GM04504 (cell line): Measurements from ENCODE around the gene NACC1.

Experiments used
- DNase-seq: peaks from one replicate; pipeline ENCODE4 v3.0.0-alpha.2; 2012; ENCODE audit warnings: low read depth

NACC1 gene

DNA sequence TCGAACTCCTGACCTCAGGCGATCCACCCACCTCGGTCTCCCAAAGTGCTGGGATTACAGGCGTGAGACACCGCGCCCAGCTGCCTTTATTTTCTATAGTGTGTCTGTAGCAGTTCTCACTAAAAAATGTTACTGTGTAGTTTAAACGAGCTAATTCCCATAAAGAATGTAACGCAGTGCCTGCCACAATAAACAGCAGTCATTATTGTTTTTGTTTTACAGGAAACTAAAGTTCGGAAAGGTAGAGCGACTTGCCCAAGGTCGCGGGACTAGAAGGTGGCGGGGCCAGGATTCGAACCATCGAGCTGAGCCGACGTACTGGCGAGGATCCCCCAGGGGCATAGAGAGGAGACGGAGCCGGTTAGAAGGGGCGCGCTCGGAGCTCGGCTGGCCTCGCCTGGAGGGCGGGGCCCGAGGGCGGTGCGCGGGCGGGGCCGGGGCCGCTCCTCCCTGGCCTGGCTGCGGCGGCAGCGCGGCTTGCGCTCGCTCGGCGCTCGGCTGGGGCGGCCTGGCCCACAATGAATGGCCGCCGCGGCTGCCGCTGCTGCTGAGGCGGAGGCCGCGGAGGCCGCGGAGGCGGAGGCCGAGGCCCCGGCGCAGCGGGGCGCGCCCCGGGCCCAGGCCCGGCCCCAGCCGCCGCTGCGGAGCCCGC lies at the start of gene NACC1:
Gene NACC1 (plus strand): TSS at position 493 of the 652 bp plus-strand sequence. CDS start 16,944 bp downstream, outside the sequence.
- DNase-seq = peak; percentile 74

DNA sequence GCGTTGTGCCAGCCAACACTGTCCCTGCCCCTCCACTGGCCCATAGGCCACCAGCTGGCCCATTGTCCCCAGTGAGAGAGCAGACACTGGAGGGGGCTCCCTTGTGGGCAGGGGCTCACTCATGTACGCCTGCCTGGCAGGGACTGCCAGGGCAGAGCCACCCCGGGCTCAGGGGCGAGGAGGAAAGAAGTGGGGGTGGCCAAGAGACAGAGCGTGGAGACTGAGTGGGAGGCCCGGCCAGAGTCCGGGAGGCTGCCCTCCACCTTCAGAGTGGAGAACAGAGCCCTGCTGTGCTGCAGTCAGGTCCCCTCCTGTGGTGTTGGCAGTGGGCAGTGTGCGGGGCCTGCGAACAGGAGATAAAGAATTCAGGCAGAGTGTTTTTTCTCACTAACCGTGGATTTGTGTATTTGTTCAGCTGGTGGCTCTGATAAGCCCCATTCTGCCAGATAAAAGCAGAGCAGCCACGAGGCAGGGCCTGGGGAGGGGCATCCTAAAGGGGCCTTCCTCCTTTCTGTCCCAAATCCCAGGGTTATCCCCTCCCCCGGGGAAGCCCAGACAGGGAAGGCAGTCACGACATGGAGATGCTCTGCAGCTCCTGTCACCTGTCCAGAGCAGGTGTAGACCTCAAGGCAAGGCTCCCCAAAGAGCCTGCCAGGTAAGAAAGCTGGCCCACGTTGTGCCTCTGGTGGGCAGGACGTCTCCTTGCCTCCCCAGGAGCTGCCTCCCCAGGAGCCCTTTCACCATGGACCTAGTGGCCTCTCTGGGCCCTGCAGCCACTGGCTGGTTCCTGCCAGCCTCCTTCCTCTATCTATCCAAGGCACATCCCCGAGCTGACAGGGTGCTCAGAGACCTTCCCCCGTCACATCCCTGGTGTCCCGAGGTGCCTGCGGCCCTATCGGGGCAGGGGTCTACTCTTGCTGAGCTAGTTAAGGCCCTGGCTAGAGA lies 48.4 kb upstream of the NACC1 start:
- no peak for DNase-seq

DNA sequence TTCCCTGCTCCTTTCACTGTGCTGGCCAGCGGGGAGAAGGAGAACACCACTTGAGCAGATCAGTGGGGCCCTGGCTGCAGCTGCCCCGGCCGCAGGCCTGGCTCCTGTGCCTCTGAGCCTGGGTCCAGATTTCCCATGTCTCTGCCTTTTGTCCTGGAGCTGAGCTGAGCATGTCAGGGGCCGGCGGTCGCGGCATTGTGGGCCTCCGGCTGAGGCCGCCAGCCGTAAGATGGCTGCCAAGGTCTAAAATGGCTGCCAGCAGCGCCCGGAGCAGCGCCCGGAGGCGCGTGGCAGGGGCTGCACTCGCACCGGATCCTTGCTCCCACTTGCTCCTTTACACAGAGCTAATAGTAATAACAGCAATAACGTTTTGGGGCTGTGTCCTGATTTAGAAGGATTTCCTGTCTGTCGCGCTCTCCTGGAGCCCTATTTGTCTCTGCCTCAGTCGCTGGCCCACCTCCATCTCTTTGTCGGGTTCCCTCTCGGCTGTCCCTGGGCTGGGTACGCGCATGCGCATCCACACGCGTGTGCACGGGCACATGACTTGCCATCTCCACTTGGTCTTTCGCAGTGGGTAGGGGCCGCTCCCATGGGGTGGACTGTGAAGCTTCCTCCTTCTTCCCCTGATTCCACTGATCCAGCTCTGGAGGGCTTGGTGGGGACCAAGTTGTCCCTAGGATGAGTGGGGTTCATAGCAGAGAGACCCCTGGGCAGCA lies 47.5 kb upstream of the NACC1 start:
- no peak for DNase-seq

DNA sequence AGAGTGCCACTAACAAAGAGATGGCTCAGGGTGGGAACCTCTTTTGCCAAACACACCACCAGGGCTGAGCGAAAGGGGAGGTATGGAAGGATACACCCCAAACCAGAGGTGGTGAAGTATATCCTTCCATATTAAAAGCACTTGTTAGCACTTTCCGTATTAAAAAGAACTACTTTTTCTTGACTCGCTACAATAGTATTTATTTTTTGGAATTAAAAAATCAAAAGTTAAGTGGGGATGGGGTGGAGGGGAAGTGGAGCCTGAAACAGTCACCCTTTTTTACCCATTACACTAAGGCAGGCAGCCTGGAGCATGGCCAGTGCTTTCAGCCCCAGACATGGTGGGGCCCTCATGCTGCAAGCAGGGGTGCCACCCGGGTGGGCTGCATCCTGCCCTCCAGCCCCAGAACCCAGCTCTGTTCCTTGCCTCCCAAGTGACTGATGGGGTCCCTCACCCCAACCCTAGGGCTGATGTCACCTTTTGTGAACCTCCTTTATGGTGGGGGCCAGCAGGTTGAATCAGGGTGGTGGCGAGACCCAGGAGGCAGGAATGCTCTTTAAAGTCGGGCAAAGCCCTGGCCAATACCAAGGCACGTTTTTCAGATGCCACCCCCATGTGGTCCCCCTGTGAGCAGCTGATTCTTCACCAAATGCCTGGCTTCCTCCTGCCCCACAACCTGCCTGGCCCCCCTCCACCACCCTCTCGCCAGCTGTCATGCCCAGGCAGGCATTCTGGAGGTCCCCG lies 46.4 kb upstream of the NACC1 start:
- DNase-seq = no peak

DNA sequence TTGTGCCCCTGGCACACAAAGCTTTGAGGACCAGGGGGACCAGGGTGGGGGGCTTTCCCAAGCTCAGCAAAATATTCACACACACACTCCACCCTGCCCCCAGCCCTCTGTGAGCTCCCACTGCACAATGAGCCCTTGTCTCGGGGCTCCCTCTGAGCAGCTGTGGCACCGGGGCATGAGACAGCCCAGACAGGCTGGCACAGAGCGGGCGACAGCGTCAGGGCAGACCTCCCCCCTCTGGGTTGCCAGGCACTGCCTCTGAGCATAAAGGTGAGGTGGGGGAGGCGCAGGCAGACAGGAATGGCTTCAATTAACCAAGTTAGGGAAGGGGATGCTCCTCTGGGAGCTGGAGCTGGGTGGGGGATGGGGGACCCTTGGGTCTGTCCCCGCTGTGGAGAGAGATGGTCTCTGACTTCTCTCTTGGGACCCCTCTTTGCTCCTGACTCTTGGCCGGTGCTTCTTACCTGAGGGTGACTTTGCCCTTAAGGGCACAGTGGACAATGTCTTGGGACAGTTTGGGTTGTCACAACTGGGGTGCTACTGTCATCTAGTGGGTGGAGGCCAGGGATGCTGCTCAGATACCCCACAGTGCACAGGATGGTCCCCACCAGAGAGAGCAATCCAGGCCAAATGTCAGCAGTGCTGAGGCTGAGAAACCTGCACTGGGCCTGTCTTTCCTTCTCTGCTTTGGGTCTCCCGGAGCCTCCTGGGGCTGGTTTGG lies 45.7 kb upstream of the NACC1 start:
- no peak for DNase-seq

DNA sequence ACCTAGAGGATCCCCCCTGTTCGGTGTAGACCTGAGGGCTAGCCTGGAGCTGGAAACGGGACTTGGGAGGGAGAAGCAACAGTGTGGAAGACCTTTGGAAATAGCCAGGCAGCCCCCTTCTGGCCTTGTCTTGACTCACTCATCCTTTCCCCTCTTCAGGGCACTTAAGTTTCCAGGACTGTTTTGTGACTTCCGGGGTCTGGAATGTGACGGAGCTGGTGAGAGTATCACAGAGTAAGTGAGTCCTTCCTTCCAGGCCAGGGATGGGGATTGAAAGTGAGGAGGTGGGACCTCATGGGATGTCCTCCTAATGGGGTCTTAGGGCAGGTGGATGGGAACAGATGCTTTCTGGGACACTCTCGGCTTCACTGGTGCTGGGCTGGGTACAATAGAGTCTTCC lies 44.8 kb upstream of the NACC1 start:
- no peak for DNase-seq

DNA sequence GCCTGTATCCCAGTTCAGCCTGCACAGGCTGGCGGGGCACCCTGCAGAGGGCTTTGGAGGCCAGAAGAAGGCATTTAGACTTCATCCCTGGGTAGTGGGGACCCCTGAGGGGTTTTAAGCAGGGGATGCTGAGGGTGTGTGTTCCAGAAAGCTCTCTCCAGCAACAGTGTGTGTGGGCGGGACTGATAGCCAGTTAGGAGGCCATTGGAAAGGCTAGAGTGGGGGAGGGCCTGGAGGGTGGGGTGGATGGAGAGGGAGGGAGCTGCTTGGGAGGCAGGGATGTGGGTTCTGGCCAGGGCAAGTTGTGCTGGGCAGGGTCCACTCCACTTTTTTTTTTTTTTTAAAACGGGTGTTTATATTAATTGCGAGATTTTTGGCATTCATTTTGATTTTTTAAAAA lies 43.7 kb upstream of the NACC1 start:
- no peak for DNase-seq

DNA sequence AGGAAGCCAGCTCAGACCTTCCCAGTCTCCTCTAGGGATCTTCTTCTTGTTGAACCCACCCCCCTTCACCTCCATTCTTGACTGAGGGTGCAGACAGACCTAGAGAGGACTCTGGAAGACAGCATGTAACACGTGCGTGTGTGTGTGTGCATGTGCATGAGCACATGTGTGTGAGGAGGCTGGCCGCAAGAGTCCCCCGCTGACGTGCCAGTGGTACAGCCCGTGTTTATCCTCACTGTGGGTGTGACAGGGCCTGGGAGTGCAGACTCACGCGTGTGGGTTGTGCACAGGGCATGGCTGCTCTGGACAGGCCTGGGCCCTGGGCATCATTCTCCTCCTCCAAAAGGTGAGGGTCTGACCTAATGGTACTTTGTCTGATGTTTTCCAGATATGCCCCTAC lies 41.7 kb upstream of the NACC1 start:
- no peak for DNase-seq

DNA sequence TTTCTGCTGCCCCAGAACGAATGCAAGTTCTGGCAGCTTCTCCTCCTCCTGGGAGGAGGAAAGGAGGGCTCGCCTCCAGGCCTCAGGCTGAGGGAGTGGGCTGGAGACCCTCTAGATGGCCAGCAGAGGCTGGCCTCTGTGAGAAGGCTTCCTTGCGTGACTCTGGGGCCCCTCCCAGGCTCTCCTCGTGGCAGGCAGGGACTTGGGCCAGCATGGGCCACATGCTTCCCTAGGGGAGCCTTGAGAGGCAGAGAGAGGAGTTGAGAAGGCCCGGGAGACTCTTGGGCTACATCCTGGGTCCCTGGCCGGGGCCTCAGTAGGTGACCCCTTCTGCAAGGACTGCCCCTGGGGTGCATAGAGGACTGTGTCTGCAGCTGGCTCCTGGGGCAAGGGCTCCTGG lies 41.3 kb upstream of the NACC1 start:
- DNase-seq = no peak

DNA sequence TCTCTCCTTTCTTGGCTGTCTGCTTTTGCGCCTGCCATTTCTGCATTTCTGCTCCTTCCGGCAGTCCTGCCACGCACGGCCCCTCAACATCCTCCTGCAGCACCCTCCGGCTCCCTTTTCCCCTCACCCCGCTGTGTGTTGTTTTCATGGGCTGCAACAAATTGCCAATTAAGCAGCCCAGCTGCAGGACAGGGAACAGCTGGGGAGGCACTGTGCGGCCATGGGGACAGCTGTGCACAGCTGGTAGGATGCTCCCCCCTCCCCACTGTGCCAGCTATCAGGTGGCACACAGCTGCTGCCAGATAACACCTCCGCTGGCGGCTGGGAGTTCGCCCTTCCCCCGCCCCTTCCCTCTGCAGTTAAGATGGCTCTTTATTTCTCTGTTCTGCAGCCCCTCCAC lies 40.8 kb upstream of the NACC1 start:
- no peak for DNase-seq

DNA sequence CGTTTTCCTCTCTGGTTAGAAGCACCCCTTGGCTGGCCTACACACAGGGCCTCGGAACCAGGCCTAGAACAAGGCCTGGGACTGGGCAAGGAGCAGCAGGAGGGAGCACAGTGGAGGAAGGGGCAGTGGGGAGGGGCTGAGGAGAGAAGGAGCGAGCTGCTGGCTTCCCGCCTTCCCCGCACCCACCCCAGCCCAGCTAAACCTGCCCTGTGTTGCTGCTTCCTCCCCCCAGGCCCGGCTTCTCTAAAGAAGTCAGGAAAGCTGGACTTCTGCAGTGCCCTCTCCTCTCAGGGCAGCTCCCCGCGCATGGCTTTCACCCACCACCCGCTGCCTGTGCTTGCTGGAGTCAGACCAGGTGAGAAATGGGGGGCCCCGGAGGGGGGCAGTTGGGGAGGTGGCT lies 39.7 kb upstream of the NACC1 start:
- no peak for DNase-seq

DNA sequence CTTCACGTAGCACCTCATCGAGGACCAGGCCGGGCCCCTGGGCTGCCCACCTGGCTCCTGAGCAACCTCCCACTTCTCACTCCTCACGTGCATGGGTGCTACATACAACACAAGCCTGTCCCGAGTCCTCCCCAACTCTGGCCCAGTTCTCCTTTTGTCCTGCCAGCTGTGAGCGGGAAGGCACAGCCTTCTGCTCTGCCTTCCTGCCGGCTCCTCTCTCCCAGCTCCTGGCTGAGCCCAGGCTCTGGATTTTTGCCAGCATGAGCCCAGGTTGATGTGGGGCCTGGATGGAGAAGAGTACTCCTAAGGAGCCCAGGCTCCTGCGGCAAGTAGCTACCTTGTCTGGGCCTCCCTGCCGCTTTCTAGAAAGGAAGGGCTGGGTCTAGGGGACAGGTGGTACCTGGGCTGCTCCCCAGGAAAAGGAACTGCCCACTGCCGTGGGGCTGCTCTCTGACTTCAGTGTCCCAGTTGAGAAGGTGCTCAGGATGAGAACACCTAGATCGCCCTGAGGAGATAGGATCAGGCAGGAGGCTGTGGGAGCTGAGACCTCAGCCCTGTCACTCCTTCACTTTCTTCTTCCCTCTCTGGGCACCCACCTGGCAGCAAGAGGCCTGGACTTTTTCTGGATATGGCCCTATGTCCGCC lies 39.0 kb upstream of the NACC1 start:
- no peak for DNase-seq

DNA sequence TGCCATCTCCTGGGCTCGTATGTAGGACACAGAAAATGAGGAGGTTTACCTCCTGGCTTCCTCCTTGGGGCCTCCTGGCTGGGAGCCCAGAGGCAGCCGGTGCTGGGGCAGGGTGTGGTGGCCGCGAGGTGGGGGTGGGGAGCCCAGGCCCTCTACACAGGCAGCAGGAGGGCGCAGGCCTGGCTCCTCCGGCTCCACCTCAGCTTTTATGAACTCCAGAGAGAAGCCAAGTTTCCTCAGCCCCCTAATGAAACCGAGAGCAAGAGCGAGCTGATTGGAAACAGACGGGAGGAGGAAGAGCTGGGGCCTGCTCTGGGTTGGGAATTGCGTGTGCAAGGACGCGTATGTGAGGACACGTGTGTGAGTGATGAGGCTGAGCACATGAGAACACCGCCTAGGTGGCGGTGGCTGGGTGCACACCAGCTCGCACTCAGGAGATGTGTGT lies 38.5 kb upstream of the NACC1 start:
- peak; percentile 51 for DNase-seq

DNA sequence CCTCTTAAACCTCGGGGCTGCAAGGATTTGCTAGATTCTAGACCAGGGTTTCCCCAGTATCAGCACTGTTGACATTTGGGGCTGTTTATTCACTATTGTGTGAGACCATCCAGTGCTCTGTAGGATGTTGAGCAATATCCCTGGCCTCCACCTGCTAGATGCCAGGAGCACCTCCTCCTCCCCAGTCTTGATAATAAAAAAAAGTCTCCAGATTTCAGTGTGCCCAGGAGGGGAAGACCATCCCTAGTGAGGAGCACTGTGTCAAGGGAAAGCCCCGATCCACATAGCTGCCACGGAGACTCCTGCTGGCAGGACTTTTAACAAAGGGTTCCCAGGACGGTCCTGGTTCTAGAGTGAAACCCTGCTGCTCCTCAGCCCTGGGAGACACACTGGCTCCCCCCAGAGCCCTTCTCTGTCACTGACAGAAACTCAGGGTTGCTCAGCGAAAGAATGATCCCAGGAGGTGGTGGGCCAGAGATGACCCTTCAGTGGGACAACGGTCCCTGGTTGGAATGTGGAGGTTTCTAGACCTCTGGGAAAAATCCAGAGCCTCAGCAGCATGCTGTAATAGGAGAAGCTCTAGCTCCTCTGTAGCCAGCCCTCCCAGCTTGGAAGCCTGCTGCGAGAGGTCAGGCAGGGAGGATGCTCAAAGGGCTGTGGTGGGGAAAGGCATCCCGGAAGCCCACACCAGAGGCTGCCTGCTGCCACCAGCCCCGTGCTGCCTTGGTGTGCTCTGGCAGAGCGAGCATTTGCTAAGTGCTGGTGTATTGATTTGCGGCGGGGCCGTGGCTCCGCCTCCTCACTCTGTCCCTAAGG lies 35.7 kb upstream of the NACC1 start:
- DNase-seq = no peak

DNA sequence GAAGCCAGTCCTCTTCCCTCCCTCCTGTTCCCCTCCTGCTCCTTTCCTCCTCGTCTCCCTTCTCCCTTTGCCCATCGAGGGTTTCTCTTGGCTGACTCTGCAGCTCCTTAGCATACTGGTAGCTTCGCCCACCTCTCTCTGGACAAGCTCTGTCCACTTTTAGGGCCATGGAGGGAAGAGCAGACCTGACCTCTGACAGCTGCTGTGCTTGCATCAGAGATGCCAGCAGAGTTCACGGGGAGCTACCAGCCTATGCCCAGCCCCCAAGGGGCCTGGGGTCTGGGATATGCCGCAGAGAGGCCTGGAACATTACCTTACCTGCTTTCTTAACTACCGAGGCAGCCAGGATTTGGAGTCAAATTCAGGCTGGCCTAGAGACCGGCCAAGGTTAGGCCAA lies 35.1 kb upstream of the NACC1 start:
- no peak for DNase-seq

DNA sequence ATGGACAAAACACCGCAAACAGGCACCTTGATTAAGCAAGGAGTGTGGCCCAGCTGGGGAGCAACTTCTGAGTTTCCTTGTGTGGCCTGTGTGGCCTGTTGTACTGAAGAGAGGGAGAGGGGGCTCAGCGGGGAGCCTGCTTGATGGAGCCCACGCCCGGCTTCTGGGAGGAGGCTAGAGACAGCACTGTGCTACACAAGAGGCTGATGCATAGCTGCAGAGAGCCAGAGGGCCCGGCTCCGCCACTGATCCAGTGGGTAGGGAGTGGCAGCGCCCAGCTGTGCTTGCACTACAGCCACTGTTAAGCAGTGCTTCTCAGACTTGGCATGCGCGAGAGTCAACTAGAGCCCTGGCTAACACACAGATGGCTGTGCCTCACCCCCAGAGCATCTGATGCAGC lies 34.4 kb upstream of the NACC1 start:
- DNase-seq = no peak

DNA sequence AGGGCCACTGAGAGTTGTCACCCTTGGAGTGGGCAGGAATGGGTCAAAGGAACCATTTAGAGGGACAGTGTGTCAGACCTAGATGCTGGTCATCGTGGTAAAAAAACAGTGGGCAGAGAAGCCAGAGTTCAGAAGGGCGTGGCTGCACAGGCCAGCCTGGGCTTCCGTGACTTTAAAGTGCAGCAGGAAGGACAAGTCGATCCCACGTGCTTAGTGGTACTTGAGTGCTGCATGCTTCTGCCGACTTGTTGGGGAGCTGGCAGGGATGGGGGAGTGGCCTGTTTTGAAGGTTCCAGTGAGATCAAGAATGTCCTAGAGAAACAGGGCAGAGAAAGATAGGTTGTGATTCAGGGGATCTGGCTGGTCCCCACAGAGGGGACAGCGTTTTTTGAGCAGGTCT lies 32.4 kb upstream of the NACC1 start:
- DNase-seq = no peak

DNA sequence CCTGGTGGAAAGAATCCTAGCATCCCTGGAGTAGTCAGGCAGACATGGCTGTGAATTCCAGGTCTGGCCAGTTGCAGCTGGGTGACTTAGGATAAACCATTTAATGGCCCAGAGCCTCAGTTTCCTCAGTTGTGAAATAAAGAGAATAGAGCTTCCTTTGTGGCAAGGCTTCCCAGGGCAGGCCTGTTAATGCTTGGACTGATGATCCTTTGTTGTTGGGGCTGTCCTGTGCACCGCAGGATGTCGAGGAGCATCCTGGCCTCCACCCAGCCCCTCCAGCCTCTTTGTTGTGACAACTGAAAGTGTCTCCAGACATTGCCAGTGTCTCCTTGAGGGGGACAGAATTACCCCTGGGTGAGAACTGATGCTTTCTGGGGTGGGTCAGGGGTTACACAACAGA lies 31.7 kb upstream of the NACC1 start:
- DNase-seq = no peak

DNA sequence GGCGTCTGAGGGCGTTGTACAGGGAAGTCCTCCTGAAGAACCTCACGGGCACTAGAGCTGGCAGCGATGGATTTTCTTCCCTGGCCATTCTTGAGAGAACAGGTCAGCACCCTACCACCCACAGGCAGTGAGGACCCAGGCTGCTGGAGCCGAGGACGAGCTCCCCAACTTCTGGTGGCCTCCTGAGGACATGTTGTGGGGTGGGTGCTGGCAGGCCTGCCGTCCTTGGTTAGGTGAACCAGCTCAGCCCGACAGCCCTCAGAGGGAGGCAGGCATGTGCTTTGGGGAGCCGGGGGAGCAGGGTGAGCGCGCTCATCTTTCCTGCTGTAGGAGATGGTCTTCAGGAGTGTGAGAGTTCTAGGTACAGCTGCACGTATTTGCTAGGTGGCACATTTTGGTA lies 30.8 kb upstream of the NACC1 start:
- no peak for DNase-seq
